ENCODE measurements around the gene ZNHIT6.
"Not testable (repeated sequence)": the region's sequence is repeated elsewhere in the genome, so short reads cannot be mapped to it uniquely, and the experiment has no call there.

ZNHIT6 gene

GRCh38 chr1:85672031-85672660 lies 36.1 kb downstream of the ZNHIT6 start:
- in situ Hi-C loops (cut with MboI; ENCODE audit: low sequenced_read_pairs), result no loop called here

DNA sequence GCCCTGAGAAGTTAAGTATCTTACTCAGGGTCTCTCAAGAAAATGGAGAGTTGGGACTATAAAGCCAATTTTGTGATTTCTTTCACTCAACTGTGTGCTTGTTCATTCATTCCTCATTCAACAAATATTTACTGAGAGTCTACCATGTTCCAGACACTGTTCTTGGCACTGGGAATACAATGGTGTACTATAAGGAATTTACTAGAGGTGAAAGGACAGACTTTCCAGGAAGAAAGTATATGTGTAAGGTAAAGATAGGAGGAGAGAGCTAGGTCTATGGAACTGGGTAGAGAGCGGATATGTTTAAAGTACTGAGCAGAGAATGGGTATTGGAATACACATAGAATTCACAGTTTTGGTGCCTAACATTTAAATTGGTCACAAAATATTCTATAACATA lies 42.3 kb downstream of the ZNHIT6 start:
- in situ Hi-C loops (cut with MboI; ENCODE audit: low sequenced_read_pairs), result no loop called here

- in situ Hi-C loops (cut with MboI; ENCODE audit: low sequenced_read_pairs), result no loop called here
Observed at GRCh38 chr1:85663382-85663781, 44.9 kb downstream of the ZNHIT6 start.

GRCh38 chr1:85661767-85662166 lies 46.5 kb downstream of the ZNHIT6 start:
- in situ Hi-C loops (cut with MboI; ENCODE audit: low sequenced_read_pairs), result no loop called here

DNA sequence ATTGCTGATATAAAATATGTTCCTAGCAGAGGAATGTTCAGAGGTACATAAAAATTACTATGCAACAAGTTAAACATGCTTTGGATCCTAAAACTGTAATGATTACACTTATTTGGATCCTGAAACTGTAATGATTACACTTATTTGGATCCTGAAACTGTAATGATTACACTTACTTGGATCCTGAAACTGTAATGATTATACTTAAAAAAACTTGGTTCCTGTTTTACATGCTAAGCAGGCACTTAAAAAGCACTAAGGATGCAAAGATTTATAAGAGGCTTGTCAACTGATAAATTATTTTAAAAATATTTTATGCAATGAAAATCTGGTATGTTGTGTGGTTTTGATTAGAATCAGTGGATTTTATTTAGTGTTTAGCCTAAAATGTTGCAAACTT lies 47.7 kb downstream of the ZNHIT6 start:
- in situ Hi-C loops (cut with MboI; ENCODE audit: low sequenced_read_pairs), result no loop called here

DNA sequence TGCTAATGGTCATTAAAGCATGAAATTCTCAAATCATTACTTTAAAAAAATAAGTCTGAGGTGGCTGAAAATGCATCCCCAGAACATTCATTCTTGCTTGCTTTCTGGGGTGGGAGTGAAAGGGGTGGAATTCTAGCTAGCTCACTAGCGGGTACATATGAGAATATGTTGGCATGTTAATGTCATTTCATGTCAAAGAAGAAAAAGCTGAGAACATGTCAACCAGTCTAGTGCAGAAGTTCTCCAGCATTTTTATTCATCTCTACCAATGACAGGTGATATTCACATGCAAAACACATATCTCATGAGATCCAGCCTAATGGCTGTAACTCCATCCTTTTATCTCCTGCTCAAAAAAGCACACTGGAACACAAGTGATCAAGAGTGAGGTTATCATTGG lies 49.1 kb downstream of the ZNHIT6 start:
- in situ Hi-C loops (cut with MboI; ENCODE audit: low sequenced_read_pairs), result no loop called here

DNA sequence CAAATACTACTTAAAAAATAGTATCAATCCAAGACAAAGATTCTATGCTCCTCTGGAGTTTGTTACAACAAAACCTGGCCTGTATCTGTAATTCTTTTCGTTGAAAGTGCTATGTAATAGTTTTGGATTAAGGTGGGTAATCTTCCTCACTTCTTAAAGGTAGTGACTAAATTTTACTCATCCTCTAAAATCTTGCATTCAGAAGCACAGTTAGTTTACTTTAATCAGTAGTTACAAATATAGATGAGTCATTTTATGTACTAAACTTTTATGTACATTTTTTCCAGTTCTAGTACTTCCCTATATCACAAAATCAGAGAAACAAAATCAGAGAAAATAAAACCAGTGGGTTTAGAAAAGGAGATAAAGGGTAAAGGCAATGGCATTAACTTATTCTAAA lies 51.3 kb downstream of the ZNHIT6 start:
- in situ Hi-C loops (cut with MboI; ENCODE audit: low sequenced_read_pairs), result no loop called here

GRCh38 chr1:85656256-85656655 lies 52.0 kb downstream of the ZNHIT6 start:
- in situ Hi-C loops (cut with MboI; ENCODE audit: low sequenced_read_pairs), result no loop called here

DNA sequence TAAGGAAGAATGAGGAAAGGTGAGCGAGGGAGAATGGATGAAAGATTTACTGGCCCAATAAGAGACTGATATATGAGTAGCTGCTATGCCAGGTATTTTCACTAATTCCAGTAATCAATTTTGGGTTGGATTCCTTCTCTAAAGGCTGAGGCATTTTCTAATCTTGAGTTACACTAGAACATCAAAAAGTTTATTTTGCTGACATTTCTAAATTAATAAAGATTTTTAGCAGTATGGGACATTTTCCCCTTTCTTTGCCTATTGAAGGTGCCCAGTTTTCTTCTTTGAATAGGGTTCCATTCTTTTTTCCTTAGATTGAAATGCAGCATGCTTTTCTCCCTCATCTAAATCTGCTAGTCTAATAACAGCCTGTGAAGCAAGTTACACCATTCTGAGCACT lies 52.9 kb downstream of the ZNHIT6 start:
- in situ Hi-C loops (cut with MboI; ENCODE audit: low sequenced_read_pairs), result no loop called here

DNA sequence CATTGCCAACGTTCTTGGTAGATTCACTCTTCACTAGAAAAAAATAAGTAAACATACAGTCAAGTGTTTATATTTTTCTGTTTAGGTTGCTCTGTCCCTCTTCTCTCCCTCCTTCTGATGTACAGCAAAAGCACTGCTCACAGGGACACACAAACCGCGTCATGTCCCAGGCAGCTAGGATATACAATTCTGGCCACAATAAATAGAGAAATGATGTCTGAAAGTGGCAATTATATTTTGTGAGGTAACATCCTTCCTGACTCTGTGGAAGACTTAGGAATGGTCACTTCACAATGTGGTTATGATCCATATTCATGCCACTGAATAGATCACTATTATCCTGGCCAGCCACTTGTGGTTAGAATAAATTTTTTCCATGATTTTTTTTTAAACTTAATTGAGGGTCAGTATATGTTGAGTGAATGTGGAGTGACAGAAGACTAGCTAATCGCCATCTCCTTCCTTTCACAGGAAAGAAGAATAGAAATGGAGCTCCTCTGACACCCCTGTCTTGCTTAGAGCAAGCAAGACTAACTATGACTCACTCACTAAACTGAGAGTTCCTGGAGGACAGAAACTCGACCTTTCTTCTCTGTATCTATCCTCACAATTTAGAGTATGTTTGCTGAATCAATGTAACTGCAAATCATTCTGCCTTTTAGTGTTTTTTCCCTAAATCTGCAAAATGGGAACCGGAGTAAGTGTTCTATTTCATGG lies 54.0 kb downstream of the ZNHIT6 start:
- in situ Hi-C loops (cut with MboI; ENCODE audit: low sequenced_read_pairs), result no loop called here

GRCh38 chr1:85652327-85652726 lies 55.9 kb downstream of the ZNHIT6 start:
- in situ Hi-C loops (cut with MboI; ENCODE audit: low sequenced_read_pairs), result no loop called here

DNA sequence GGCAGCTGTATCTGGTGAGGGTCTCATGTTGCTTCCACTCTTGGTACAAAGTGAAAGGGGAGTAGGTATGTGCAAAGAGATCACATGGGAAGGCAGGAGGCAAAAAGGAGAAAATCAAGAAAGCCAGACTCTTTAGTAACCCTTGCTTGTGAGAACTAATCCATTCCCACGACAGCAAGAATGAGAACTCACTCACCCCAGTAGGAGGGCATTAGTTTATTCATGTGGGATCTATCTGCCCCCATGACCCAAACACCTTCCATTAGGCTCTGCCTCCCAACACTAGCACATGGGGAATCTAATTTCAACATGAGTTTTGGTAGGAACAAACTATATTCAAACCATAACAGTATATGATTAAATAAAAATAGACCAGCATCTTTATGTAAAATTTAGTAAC lies 57.6 kb downstream of the ZNHIT6 start:
- in situ Hi-C loops (cut with MboI; ENCODE audit: low sequenced_read_pairs), result no loop called here

GRCh38 chr1:85649591-85649990 lies 58.6 kb downstream of the ZNHIT6 start:
- in situ Hi-C loops (cut with MboI; ENCODE audit: low sequenced_read_pairs), result no loop called here

GRCh38 chr1:85641598-85642556 lies 66.4 kb downstream of the ZNHIT6 start:
- in situ Hi-C loops (cut with MboI; ENCODE audit: low sequenced_read_pairs), result not testable (repeated sequence)

GRCh38 chr1:85639920-85640319 lies 68.3 kb downstream of the ZNHIT6 start:
- in situ Hi-C loops (cut with MboI; ENCODE audit: low sequenced_read_pairs), result not testable (repeated sequence)

DNA sequence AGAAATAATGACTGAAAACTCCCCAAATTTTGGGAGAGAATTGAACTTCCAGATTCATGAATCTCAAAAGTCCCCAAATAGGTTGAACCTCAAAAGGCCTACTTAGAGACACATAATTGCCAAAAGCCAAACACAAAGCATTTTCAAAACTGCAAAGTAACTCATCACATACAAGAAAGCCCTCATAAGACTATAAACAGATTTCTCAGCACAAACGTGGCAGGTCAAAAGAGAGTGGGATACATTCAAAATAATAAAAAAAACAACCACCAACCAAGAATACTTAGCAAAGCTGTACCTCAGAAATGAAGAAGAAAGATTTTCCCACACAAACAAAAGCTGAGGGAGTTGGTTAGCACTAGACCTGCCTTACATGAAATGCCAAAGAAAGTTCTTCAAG lies 69.8 kb downstream of the ZNHIT6 start:
- in situ Hi-C loops (cut with MboI; ENCODE audit: low sequenced_read_pairs), result no loop called here

GRCh38 chr1:85630493-85630892 lies 77.7 kb downstream of the ZNHIT6 start:
- in situ Hi-C loops (cut with MboI; ENCODE audit: low sequenced_read_pairs), result no loop called here

DNA sequence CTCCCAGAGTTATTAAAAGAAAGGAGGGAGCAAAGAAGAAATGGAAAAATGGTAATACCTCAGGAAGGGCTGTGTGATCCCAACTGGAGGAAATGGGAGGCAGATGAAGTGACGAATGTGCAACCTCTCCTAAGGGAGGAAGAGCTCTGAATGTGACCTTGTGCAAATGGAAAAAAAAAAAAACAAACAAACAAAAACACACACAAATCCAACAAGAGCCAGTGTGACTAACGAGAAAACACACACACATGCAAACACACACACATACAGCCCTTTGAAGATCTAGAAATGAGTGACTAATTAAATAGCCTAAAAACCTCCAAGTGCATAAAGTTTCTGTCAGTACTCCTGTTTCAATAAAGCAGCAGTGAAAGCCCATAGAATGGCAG lies 78.7 kb downstream of the ZNHIT6 start:
- in situ Hi-C loops (cut with MboI; ENCODE audit: low sequenced_read_pairs), result no loop called here

DNA sequence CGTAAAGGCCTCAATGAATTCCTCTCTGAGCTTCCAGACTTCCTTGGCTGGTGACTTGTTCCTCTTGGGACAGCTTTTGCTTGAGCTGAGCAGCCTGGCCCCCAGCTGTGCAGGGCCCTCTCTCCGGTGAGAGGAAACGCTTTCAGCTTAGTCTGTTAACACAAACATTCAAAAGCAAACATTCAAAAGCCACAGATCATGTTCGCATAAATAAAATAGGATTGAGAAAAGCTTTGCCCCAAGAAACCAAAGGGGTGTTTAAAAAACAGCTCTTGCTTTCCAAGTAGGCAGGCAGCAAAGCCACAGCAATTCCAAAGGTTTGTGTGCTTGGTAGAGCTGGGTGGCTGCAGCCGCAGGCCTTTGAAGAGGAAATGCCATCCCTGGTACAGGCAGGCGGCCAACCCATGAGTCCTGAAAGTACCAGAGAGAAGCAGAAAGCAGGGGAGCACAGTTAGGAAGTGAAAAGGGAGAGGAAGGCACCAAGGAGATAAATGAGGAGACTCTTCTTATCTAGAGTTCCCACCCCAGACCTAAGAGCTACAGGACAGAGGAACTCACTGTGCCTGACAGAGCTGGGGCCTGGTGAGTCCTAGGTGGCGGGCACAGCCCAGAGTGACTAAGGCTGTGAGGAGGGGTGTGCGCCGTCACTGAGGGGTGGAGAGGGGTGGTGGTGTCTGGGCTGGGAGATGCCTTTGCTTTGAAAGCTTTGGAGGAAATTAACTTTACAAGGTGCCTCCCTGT lies 79.3 kb downstream of the ZNHIT6 start:
- in situ Hi-C loops (cut with MboI; ENCODE audit: low sequenced_read_pairs), result no loop called here

DNA sequence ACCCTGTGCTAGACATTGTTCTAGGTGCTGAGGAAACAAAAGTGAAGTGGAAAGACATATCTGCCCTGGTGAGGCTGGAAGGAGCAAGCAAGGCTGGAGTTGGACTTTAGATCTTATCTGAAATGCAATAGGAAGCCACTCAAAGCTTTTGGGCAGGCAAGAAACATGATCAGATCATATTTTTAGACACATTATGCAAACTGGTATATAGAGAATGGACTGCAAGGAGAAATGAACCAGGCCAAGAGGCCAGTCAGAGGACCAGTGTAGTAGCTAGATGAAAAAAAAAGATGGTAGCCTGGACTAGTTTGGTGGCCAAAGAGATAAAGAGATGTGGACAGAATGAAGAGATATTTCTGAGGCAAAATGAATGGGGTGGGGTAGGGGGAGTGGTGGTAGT lies 81.4 kb downstream of the ZNHIT6 start:
- in situ Hi-C loops (cut with MboI; ENCODE audit: low sequenced_read_pairs), result no loop called here

- in situ Hi-C loops (cut with MboI; ENCODE audit: low sequenced_read_pairs), result no loop called here
Observed at GRCh38 chr1:85624361-85624760, 83.9 kb downstream of the ZNHIT6 start.
